ENCODE results near the gene ABCG1.

Gene ABCG1

GRCh38 chr21:42321845-42322244 is 102.9 kb downstream of the ABCG1 start:
- no peak for TF ChIP-seq CTCF (IDR thresholded peaks at IDR 0.05)
- no peak for TF ChIP-seq ZFX (IDR thresholded peaks at IDR 0.05; ENCODE audit: borderline replicate concordance)
- no peak overlapping the region for H3K27ac ChIP-seq

- no peak overlapping the region for H3K27ac ChIP-seq
- TF ChIP-seq ZFX (IDR thresholded peaks at IDR 0.05; ENCODE audit: borderline replicate concordance): no peak
- no peak for TF ChIP-seq CTCF (IDR thresholded peaks at IDR 0.05)
Measured at GRCh38 chr21:42324896-42325295, 106.0 kb downstream of the ABCG1 start.

- no peak overlapping the region for H3K27ac ChIP-seq
Measured at GRCh38 chr21:42330380-42331371, 111.7 kb downstream of the ABCG1 start.

GRCh38 chr21:42331660-42332059 is 112.7 kb downstream of the ABCG1 start:
- no peak overlapping the region for H3K27ac ChIP-seq
- TF ChIP-seq ZFX (IDR thresholded peaks at IDR 0.05; ENCODE audit: borderline replicate concordance): no peak
- no peak for TF ChIP-seq CTCF (IDR thresholded peaks at IDR 0.05)

More at GRCh38 chr21:42330380-42331371, 111.7 kb downstream of the ABCG1 start:
- no peak for TF ChIP-seq ZFX (IDR thresholded peaks at IDR 0.05; ENCODE audit: borderline replicate concordance)
- no peak for TF ChIP-seq CTCF (IDR thresholded peaks at IDR 0.05)

GRCh38 chr21:42332557-42333317 is 113.8 kb downstream of the ABCG1 start:
- TF ChIP-seq CTCF (IDR thresholded peaks at IDR 0.05) (no peak), ZFX (IDR thresholded peaks at IDR 0.05; ENCODE audit: borderline replicate concordance) (no peak)
- H3K27ac ChIP-seq: no peak overlapping the region

GRCh38 chr21:42336054-42336453 is 117.1 kb downstream of the ABCG1 start:
- H3K27ac ChIP-seq: no peak overlapping the region
- TF ChIP-seq ZFX (IDR thresholded peaks at IDR 0.05; ENCODE audit: borderline replicate concordance) (no peak), CTCF (IDR thresholded peaks at IDR 0.05) (no peak)
